Epithelial cell of esophagus (primary cell): ENCODE measurements around the gene LRP1.

Experiments
- DNase-seq: peaks from one replicate; pipeline ENCODE4 v3.0.0; 2010; ENCODE audit warnings: low read depth
- H3K4me3 ChIP-seq: 2 replicates; pipeline ENCODE4 v1.5.1; 2011; ENCODE audit warnings: mild to moderate bottlenecking, low read length, control low read depth
- TF ChIP-seq, protein P1 (sequence below): IDR thresholded peaks from 2 replicates; pipeline ENCODE4 v1.5.1; 2011; ENCODE audit warnings: low read depth, mild to moderate bottlenecking, low read length, control low read depth, inconsistent platforms; ENCODE audit not compliant: insufficient read depth; ENCODE audit errors: missing control alignments

The LRP1 gene

DNA sequence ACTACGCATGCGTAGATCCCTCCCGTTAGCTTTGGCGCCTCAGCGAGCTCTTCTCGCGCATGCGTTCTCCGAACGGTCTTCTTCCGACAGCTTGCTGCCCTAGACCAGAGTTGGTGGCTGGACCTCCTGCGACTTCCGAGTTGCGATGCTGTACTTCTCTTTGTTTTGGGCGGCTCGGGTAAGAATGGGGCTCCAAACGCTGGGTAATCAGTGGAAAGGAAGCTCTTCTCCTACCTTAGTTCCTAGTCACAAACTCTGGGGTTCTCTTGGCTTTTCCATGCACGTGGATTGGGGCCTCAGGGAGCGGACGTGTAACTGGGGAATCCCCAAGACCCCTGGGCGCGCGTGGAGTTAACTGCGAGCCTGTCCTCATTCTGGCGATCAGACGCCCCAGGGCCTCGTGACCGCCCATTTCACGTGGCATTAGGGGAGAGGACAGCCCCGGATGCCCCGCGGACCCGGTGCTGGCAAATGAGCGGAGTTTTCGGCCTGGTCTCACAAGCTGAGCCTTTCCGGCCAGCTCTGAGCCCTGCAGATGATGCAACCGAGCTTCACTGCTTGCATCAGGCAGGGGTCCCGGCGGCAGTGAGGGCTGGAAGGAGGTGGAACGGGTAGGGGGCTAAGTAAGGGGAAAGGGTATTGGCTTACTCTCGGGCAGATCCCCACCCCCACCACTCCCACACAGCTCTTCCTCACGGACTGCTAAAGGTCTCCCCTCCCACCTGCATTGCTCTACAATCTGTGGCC is 101.5 kb downstream of the LRP1 start, which contains the start of gene SHMT2:
Gene SHMT2 (plus strand): TSS at position 78 of the 747 bp plus-strand sequence. CDS start 68 bp downstream, at position 146.
- peak; percentile 92 for DNase-seq
- peak within 1 kb of the TSS; percentile 92 for H3K4me3 ChIP-seq
- TF ChIP-seq, protein P1, sequence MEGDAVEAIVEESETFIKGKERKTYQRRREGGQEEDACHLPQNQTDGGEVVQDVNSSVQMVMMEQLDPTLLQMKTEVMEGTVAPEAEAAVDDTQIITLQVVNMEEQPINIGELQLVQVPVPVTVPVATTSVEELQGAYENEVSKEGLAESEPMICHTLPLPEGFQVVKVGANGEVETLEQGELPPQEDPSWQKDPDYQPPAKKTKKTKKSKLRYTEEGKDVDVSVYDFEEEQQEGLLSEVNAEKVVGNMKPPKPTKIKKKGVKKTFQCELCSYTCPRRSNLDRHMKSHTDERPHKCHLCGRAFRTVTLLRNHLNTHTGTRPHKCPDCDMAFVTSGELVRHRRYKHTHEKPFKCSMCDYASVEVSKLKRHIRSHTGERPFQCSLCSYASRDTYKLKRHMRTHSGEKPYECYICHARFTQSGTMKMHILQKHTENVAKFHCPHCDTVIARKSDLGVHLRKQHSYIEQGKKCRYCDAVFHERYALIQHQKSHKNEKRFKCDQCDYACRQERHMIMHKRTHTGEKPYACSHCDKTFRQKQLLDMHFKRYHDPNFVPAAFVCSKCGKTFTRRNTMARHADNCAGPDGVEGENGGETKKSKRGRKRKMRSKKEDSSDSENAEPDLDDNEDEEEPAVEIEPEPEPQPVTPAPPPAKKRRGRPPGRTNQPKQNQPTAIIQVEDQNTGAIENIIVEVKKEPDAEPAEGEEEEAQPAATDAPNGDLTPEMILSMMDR: no peak

DNA sequence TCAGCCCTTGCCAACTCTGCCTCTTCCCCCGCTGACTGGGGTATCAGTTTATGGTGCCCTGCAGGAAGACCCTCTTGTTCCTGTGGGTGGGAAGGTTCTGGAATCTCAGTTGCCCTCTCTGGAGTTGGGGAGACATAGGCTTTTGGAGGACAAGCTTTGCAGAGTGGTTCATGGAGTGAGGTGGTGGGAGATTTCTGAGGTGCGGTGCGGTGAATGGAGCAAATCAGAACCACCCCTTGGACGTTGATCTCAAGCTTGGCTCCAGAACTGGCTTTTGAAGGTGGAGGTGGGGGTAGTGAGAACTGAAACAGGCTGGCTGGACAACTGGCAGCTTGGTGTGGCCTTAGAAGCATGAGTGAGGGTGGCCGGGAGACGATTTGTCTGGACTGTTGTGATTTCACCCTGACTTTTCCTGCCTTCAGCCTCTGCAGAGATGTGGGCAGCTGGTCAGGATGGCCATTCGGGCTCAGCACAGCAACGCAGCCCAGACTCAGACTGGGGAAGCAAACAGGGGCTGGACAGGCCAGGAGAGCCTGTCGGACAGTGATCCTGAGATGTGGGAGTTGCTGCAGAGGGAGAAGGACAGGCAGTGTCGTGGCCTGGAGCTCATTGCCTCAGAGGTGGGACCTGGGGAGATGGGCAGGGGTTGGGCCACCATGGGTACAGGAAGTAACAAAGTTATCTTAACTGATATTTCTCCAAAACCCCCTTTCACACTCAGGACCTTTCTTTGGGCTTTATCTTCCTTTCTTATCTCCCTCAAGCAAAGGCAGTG is 102.3 kb downstream of the LRP1 start:
- DNase-seq: no peak
- peak overlapping the region; percentile 92 for H3K4me3 ChIP-seq
- TF ChIP-seq, protein P1: no peak

DNA sequence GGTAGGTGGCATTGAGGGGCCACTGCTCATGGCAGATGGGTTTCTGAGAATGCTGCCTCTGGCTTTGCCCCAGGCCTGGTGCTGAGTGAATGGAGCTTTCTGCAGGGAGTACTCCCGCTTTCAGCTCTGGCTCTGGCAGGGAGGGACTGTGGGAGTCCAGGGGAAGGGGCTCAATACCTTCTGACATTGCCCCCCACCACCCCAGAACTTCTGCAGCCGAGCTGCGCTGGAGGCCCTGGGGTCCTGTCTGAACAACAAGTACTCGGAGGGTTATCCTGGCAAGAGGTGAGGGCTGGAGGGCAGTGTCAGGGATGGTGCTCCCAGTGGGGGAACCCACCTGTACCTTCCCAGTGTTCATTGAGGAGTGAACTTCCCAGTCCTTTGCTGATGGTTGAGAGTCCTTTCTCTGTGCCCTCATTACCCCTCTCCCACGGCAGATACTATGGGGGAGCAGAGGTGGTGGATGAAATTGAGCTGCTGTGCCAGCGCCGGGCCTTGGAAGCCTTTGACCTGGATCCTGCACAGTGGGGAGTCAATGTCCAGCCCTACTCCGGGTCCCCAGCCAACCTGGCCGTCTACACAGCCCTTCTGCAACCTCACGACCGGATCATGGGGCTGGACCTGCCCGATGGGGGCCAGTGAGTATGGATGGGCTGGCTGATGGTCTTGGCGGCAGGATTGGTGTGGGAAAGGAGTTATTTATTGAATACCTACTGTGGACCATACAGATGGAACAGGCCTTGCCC is 103.2 kb downstream of the LRP1 start:
- TF ChIP-seq, protein P1: no peak
- H3K4me3 ChIP-seq: no peak overlapping the region
- no peak for DNase-seq

DNA sequence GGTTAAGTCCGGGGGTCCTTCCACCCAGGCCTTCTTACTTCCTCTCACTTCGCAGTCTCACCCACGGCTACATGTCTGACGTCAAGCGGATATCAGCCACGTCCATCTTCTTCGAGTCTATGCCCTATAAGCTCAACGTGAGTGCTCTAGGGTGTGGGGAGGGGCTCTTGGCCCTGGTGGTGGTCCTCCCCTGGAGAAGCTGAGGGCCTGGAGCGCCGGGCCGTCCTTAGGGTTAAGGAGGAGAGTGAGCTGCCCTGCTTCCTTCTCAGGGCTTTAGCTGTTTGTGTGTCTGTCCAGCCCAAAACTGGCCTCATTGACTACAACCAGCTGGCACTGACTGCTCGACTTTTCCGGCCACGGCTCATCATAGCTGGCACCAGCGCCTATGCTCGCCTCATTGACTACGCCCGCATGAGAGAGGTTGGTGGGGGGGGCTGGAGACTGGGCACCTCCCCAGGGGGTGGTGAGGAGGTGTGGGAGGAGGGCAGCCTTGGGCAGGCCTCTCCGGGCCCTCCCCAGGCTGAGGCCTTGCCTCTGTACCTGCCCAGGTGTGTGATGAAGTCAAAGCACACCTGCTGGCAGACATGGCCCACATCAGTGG is 104.0 kb downstream of the LRP1 start:
- TF ChIP-seq, protein P1: no peak
- no peak overlapping the region for H3K4me3 ChIP-seq
- DNase-seq: no peak

DNA sequence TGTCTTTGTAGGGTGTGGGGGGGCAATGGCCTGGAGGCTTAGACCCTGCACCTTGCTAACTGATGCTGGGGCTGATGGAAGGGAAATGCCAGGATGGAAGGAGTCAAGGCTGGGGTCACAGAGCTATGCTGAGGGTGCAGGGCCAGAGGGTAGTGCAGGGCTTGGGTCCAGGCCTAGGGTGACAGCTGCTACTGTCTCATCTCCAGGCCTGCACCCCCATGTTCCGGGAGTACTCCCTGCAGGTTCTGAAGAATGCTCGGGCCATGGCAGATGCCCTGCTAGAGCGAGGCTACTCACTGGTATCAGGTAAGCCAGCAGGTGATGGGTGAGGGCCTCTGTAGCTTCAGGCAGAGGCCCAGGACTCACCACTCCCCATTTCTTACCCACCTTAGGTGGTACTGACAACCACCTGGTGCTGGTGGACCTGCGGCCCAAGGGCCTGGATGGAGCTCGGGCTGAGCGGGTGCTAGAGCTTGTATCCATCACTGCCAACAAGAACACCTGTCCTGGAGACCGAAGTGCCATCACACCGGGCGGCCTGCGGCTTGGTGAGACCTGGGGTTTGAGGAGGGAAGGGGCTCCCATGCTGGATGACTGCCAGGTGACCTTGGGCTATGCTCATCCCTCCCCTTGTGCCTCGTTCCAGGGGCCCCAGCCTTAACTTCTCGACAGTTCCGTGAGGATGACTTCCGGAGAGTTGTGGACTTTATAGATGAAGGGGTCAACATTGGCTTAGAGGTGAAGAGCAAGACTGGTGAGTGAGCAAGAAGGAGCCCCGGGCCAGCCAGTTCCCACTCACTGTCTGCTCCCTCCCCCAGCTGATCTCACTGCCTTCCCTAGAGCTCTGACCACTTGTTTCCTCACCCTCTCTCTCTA is 105.3 kb downstream of the LRP1 start:
- TF ChIP-seq, protein P1: no peak
- DNase-seq: peak; percentile 48
- no peak overlapping the region for H3K4me3 ChIP-seq

DNA sequence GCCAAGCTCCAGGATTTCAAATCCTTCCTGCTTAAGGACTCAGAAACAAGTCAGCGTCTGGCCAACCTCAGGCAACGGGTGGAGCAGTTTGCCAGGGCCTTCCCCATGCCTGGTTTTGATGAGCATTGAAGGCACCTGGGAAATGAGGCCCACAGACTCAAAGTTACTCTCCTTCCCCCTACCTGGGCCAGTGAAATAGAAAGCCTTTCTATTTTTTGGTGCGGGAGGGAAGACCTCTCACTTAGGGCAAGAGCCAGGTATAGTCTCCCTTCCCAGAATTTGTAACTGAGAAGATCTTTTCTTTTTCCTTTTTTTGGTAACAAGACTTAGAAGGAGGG is 105.9 kb downstream of the LRP1 start:
- no peak overlapping the region for H3K4me3 ChIP-seq
- TF ChIP-seq, protein P1: no peak
- no peak for DNase-seq
